Measurements from ENCODE around the gene NR2F6. TPM values are rescaled to one million over a fixed set of nuclear protein-coding genes. Genes with fewer than 3 reads are reported as not detected.

Gene NR2F6
- total RNA-seq, 1 experiment from 2014 or later = 96.5 TPM

GRCh38 chr19:17229890-17230289, 15.8 kb downstream of the NR2F6 start:
- no peak for TF ChIP-seq CTCF (IDR thresholded peaks at IDR 0.05; ENCODE audit: insufficient read depth in 1 of 2, low read depth in 1 of 2, low read length in 1 of 2, severe bottlenecking in 1 of 2, unreplicated experiment in 1 of 2)
- no TSS peak for BruUV-seq (replicated peaks)
- Mint-ChIP-seq H3K4me1 (ENCODE audit: low read depth, unreplicated experiment) (no peaks in the 10 kb centered on the region), H3K27ac (ENCODE audit: unreplicated experiment) (no peak overlapping the region), H3K9me3 (ENCODE audit: unreplicated experiment) (no peaks in the 10 kb centered on the region), H3K36me3 (ENCODE audit: insufficient read depth, unreplicated experiment) (peaks cover 66% of the 10 kb centered on the region), H3K4me3 (ENCODE audit: unreplicated experiment) (no peak overlapping the region), H3K27me3 (ENCODE audit: insufficient read depth, unreplicated experiment) (no peaks in the 10 kb centered on the region)
- H3K27me3 ChIP-seq (replicated peaks; ENCODE audit: control insufficient read depth, insufficient read depth, low read length) = no peaks in the 10 kb centered on the region
- no peaks in the 10 kb centered on the region for H3K4me1 ChIP-seq
- H3K9me3 ChIP-seq = no peaks in the 10 kb centered on the region; the same call in 1 of the 2 replicates
- CTCF ChIA-PET = no interaction called here
- no peaks in the 10 kb centered on the region for H3K36me3 ChIP-seq (ENCODE audit: control insufficient read depth, insufficient read depth, low read length)
- no peak overlapping the region for H3K4me3 ChIP-seq (ENCODE audit: low read depth, low read length)
- intact Hi-C loops (cut with micrococcal nuclease; ENCODE audit: unreplicated experiment) = loop anchor here (5.0 kb wide), 1 partner anchor 37 kb away; the partner anchor contains the start of gene BABAM1
- no peak for DNase-seq
- POLR2A ChIA-PET = no interaction called here

GRCh38 chr19:17227798-17228367, 17.8 kb downstream of the NR2F6 start:
- ChIA-PET POLR2A (interaction anchor here (0.9 kb wide), 1 partner anchor 15 kb away, joined by 3 read pairs; no protein-coding TSS in a partner anchor), CTCF (interaction anchor here (0.5 to 1.3 kb wide), 2 partner anchors 15 to 1207 kb away, joined by 3 to 4 read pairs; no protein-coding TSS in a partner anchor)
- Histone ChIP-seq H3K27me3 (replicated peaks; ENCODE audit: control insufficient read depth, insufficient read depth, low read length) (no peaks in the 10 kb centered on the region), H3K36me3 (ENCODE audit: control insufficient read depth, insufficient read depth, low read length) (no peaks in the 10 kb centered on the region), H3K4me3 (ENCODE audit: low read depth, low read length) (no peak overlapping the region), H3K4me1 (no peaks in the 10 kb centered on the region), H3K9me3 (no peaks in the 10 kb centered on the region)
- peaks cover 47% of the 10 kb centered on the region for H3K36me3 Mint-ChIP-seq (ENCODE audit: insufficient read depth, unreplicated experiment)
- H3K27ac Mint-ChIP-seq (ENCODE audit: unreplicated experiment) = no peak overlapping the region
- intact Hi-C loops (cut with micrococcal nuclease; ENCODE audit: unreplicated experiment) = loop anchor here (5.0 kb wide), 1 partner anchor 39 kb away; the partner anchor contains the start of gene BABAM1
- no peaks in the 10 kb centered on the region for H3K9me3 Mint-ChIP-seq (ENCODE audit: unreplicated experiment)
- DNase-seq = no peak
- H3K27me3 Mint-ChIP-seq (ENCODE audit: insufficient read depth, unreplicated experiment) = no peaks in the 10 kb centered on the region
- TSS peak; percentile 44 for BruUV-seq (replicated peaks)
- no peaks in the 10 kb centered on the region for H3K4me1 Mint-ChIP-seq (ENCODE audit: low read depth, unreplicated experiment)
- no peak overlapping the region for H3K4me3 Mint-ChIP-seq (ENCODE audit: unreplicated experiment)
- no peak for TF ChIP-seq CTCF (IDR thresholded peaks at IDR 0.05; ENCODE audit: insufficient read depth in 1 of 2, low read depth in 1 of 2, low read length in 1 of 2, severe bottlenecking in 1 of 2, unreplicated experiment in 1 of 2)

- BruUV-seq (replicated peaks) = no TSS peak
- H3K4me1 ChIP-seq = no peaks in the 10 kb centered on the region
- peak; percentile 97 to 98 for DNase-seq
- Mint-ChIP-seq H3K4me3 (ENCODE audit: unreplicated experiment) (peak within 1 kb of the TSS; percentile 77), H3K4me1 (ENCODE audit: low read depth, unreplicated experiment) (no peaks in the 10 kb centered on the region), H3K27ac (ENCODE audit: unreplicated experiment) (peak within 1 kb of the TSS; percentile 87), H3K27me3 (ENCODE audit: insufficient read depth, unreplicated experiment) (no peaks in the 10 kb centered on the region), H3K9me3 (ENCODE audit: unreplicated experiment) (no peaks in the 10 kb centered on the region), H3K36me3 (ENCODE audit: insufficient read depth, unreplicated experiment) (peaks cover 32% of the 10 kb centered on the region)
- no peaks in the 10 kb centered on the region for H3K36me3 ChIP-seq (ENCODE audit: control insufficient read depth, insufficient read depth, low read length)
- no peak for TF ChIP-seq CTCF (IDR thresholded peaks at IDR 0.05; ENCODE audit: insufficient read depth in 1 of 2, low read depth in 1 of 2, low read length in 1 of 2, severe bottlenecking in 1 of 2, unreplicated experiment in 1 of 2)
- intact Hi-C loops (cut with micrococcal nuclease; ENCODE audit: unreplicated experiment) = loop anchor here (1.0 to 5.0 kb wide), 4 partner anchors 20 to 151 kb away; partner anchors contain the start of genes BABAM1, HAUS8 and MYO9B
- no peaks in the 10 kb centered on the region for H3K27me3 ChIP-seq (replicated peaks; ENCODE audit: control insufficient read depth, insufficient read depth, low read length)
- H3K4me3 ChIP-seq (ENCODE audit: low read depth, low read length) = peak within 1 kb of the TSS; percentile 74
- no peaks in the 10 kb centered on the region for H3K9me3 ChIP-seq
- ChIA-PET POLR2A (interaction anchor here (0.5 to 1.6 kb wide), 10 partner anchors 11 to 1067 kb away, joined by 3 to 35 read pairs (median 4); partner anchors contain the start of genes DDA1, NR2F6 and USE1), CTCF (interaction anchor here (0.6 to 1.3 kb wide), 6 partner anchors 11 to 160 kb away, joined by 3 to 10 read pairs (median 3); partner anchors contain the start of gene USE1)
These were observed 19.5 kb downstream of the NR2F6 start, which contains the start of gene OCEL1 for GRCh38 chr19:17226002-17226933. OCEL1 (plus strand) TSS chr19:17226226; CDS start chr19:17226248, 22 bp downstream.
